ENCODE data around the gene MAGEC1.

Gene MAGEC1

DNA sequence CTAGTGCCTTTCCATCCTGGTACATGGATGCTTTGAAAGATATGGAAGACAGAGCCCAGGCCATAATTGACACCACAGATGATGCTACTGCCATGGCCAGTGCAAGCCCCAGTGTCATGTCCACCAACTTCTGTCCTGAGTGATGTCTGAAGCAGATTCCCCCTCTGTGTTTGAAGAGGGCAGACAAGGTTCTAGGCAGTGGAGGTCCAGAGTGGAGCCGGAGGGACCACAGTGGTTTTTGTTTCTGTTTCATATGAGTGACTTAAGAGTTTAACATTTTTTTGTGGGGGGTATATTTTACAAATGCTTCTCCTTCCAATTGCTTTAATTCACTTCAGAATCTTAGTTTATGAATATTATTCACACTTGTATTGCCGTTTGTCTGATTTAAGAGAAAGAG, 6.0 kb upstream of the MAGEC1 start:
- H3K4me3 ChIP-seq (replicated peaks; ENCODE audit: low read depth, low read length): no peak overlapping the region
- TF ChIP-seq, protein P1, sequence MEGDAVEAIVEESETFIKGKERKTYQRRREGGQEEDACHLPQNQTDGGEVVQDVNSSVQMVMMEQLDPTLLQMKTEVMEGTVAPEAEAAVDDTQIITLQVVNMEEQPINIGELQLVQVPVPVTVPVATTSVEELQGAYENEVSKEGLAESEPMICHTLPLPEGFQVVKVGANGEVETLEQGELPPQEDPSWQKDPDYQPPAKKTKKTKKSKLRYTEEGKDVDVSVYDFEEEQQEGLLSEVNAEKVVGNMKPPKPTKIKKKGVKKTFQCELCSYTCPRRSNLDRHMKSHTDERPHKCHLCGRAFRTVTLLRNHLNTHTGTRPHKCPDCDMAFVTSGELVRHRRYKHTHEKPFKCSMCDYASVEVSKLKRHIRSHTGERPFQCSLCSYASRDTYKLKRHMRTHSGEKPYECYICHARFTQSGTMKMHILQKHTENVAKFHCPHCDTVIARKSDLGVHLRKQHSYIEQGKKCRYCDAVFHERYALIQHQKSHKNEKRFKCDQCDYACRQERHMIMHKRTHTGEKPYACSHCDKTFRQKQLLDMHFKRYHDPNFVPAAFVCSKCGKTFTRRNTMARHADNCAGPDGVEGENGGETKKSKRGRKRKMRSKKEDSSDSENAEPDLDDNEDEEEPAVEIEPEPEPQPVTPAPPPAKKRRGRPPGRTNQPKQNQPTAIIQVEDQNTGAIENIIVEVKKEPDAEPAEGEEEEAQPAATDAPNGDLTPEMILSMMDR (IDR thresholded peaks at IDR 0.05; ENCODE audit: insufficient read depth, low read length, poor library complexity, severe bottlenecking): no peak
- no peaks in the 10 kb centered on the region for H3K36me3 ChIP-seq (ENCODE audit: control insufficient read depth, insufficient read depth, low read length)
- DNase-seq (ENCODE audit: extremely low read depth, insufficient read length): no peak
- H3K27me3 ChIP-seq (replicated peaks; ENCODE audit: control insufficient read depth, insufficient read depth, low read length): no peaks in the 10 kb centered on the region

DNA sequence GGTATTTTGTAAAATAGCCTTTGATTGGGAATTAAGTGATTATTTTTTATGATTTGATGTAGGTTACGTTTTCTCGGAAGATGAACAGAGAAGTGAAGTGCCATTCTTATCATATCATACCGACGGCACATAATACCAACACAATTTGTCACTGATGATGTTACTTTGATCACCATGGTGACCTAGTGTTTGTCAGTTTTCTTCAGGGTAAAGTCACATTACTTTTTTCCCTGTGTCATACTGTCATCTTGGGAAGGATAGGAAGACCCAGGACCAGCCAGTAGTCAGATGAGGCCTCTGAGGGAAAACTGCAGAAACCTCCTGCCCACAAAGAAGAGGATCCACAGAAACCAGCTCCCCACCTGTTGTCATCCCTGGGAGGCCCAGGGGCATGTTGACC, 1.3 kb upstream of the MAGEC1 start:
- Histone ChIP-seq H3K27me3 (replicated peaks; ENCODE audit: control insufficient read depth, insufficient read depth, low read length) (no peaks in the 10 kb centered on the region), H3K36me3 (ENCODE audit: control insufficient read depth, insufficient read depth, low read length) (no peaks in the 10 kb centered on the region), H3K4me3 (replicated peaks; ENCODE audit: low read depth, low read length) (no peak overlapping the region)
- no peak for DNase-seq (ENCODE audit: extremely low read depth, insufficient read length)
- TF ChIP-seq, protein P1 (IDR thresholded peaks at IDR 0.05; ENCODE audit: insufficient read depth, low read length, poor library complexity, severe bottlenecking): no peak

DNA sequence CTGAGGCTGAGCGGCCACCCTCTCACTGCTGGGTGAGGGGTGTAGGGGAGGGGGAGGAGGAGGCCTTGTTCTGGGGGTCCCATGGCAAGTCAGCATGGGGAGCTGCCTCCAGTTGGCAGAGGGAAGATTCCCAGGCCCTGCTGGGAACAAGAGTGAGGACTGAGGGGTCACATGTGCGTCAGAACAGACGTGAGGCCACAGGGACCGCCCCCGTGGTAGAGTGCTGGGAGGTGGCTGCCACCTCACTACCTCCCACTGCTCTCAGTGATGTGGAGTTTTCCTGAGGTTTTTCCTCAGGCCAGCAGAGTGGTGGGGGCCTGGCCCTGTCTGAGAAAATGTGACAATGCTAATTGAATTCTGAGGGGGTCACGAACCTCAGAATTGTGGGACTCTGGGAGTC, 568 bp downstream of the MAGEC1 start:
- TF ChIP-seq, protein P1 (IDR thresholded peaks at IDR 0.05; ENCODE audit: insufficient read depth, low read length, poor library complexity, severe bottlenecking): no peak

DNA sequence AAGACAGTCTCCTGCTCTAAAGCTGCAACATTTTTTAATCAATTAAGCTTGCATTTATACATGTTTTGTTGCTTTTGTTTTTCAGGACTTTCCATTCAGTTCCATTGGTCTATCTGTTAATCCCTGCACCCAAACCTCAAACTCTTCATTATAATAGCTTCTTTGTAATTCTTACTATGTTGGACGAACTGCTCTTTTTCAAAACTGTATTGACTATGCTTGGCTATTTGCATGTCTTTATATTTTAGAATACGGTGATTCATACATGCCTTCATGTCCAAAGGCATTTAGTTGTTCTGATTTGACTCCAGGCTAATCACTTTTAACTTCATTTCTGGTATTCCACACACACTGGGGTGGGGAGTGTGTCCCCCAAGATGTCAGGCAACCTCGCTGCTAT, 14.1 kb downstream of the MAGEC1 start:
- TF ChIP-seq, protein P1 (IDR thresholded peaks at IDR 0.05; ENCODE audit: insufficient read depth, low read length, poor library complexity, severe bottlenecking): no peak
- DNase-seq (ENCODE audit: extremely low read depth, insufficient read length): no peak

More for the DNA sequence above, 568 bp downstream of the MAGEC1 start:
- H3K36me3 ChIP-seq (ENCODE audit: control insufficient read depth, insufficient read depth, low read length): no peaks in the 10 kb centered on the region
- no peak for DNase-seq (ENCODE audit: extremely low read depth, insufficient read length)
- no peaks in the 10 kb centered on the region for H3K27me3 ChIP-seq (replicated peaks; ENCODE audit: control insufficient read depth, insufficient read depth, low read length)
- H3K4me3 ChIP-seq (replicated peaks; ENCODE audit: low read depth, low read length): no peak overlapping the region

DNA sequence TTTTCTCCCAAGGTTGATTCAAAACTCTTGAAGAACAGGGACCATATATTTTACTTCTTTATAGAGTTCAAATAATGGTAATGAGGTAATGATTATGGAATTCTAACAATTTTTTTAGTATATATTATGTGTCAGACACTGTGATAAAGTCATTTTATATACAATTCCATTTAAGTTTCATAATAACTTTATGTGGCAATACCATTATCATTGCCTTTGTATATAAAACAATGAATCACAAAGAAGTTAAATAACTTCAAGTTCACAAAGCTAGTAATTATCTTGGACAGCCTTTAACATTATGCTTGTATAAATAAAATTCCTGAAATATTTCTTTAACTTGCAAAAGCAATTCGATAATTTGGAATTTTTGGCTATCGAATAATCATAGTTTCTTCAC, 20.6 kb downstream of the MAGEC1 start:
- H3K4me3 ChIP-seq (replicated peaks; ENCODE audit: low read depth, low read length): no peak overlapping the region
- DNase-seq (ENCODE audit: extremely low read depth, insufficient read length): no peak
- TF ChIP-seq, protein P1 (IDR thresholded peaks at IDR 0.05; ENCODE audit: insufficient read depth, low read length, poor library complexity, severe bottlenecking): no peak
- H3K36me3 ChIP-seq (ENCODE audit: control insufficient read depth, insufficient read depth, low read length): no peaks in the 10 kb centered on the region
- H3K27me3 ChIP-seq (replicated peaks; ENCODE audit: control insufficient read depth, insufficient read depth, low read length): no peaks in the 10 kb centered on the region

More for the DNA sequence above, 14.1 kb downstream of the MAGEC1 start:
- Histone ChIP-seq H3K27me3 (replicated peaks; ENCODE audit: control insufficient read depth, insufficient read depth, low read length) (no peaks in the 10 kb centered on the region), H3K4me3 (replicated peaks; ENCODE audit: low read depth, low read length) (no peak overlapping the region), H3K36me3 (ENCODE audit: control insufficient read depth, insufficient read depth, low read length) (no peaks in the 10 kb centered on the region)

DNA sequence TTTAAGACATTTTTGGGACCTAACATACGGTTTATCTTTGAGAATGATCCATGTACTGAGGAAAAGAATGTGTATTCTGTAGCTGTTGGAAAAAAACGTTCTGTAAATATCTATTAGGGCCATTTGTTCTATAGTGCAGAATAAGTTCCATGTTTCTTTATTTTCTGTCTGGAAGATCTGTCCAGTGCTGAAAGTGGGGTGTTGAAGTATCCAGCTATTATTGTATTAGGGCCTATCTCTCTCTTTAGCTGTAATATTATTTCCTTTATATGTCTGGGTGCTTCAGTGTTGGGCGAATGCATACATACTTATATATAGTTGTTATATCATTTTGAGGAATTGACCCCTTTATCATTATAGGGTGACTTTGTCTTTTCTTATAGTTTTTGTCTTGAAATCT, 24.7 kb downstream of the MAGEC1 start:
- TF ChIP-seq, protein P1 (IDR thresholded peaks at IDR 0.05; ENCODE audit: insufficient read depth, low read length, poor library complexity, severe bottlenecking): no peak
- no peak for DNase-seq (ENCODE audit: extremely low read depth, insufficient read length)
- no peaks in the 10 kb centered on the region for H3K27me3 ChIP-seq (replicated peaks; ENCODE audit: control insufficient read depth, insufficient read depth, low read length)
- no peaks in the 10 kb centered on the region for H3K36me3 ChIP-seq (ENCODE audit: control insufficient read depth, insufficient read depth, low read length)
- no peak overlapping the region for H3K4me3 ChIP-seq (replicated peaks; ENCODE audit: low read depth, low read length)
